Right lobe of liver (tissue), 4 donors: ENCODE data around the gene SLC25A48.

Experiments
- CTCF ChIP-seq, 4 donors: fragments of 200-600 bp in 3 of 4; fragments of 450-650 bp in 1 of 4; IDR thresholded peaks; one replicate each; pipeline versions ENCODE4 v1.5.1 to v1.8.0; 2016 to 2022; ENCODE audit warnings: antibody characterized with exemption in 4 of 4, mild to moderate bottlenecking in 2 of 4
- POLR2A ChIP-seq: fragments of 450-650 bp; IDR thresholded peaks from one replicate; pipeline ENCODE4 v1.6.1; 2017; ENCODE audit warnings: antibody characterized with exemption, mild to moderate bottlenecking
- donor health status: DM: no; HTN: no; CAD: no.
- donor health status: DM: no; HTN: no; CAD: no.
- donor health status: DM: no; HTN: yes; CAD: no.

- TF ChIP-seq CTCF (IDR thresholded peaks at IDR 0.05) (no peak), POLR2A (no peak)
These were observed 56.4 kb downstream of the SLC25A48 start for GRCh38 chr5:135890867-135891266.
